ENCODE measurements around the gene FSTL4. TPM values are rescaled to one million over a fixed set of nuclear protein-coding genes. Genes with fewer than 3 reads are reported as not detected.

The FSTL4 gene
- total and polyA plus RNA-seq, 2 of the 4 experiments (the other 2 are of a cell fraction) = 0.18 TPM; not detected in 1

DNA sequence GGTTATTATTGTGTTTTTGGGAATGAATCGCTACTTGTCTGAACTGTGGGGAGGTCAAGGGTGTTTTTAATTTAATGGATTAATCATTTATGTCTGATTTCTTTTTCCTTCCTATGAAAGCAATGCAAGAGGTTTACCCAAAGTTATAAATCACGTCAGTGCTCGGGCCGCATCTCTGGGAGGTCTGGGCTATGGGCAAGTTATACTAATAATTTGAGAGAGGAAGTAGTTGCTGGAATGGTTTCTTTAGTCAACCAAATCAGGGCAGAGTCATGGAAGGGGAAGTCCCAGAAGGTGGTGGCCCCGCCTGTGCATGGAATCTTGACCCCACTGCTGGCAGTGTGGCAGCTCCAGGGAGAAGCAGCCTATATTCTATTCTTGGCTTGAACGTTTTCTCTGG is 380.3 kb downstream of the FSTL4 start:
- dilution Hi-C loops (cut with HindIII; ENCODE audit: low sequenced_read_pairs, unreplicated experiment) (no loop called here), in situ Hi-C loops (cut with MboI; ENCODE audit: low sequenced_read_pairs) (no loop called here), intact Hi-C loops (cut with micrococcal nuclease) (no loop called here)
- ChIA-PET CTCF (no interaction called here), POLR2A (ENCODE audit: unreplicated experiment) (no interaction called here)
- no peak for DNase-seq
- H4K8ac ChIP-seq (ENCODE audit: low read depth in 2 of 2, low read length in 2 of 2) = no peak overlapping the region
- H3K27me3 ChIP-seq (ENCODE audit: control insufficient read depth, insufficient read depth, low read length) = no peaks in the 10 kb centered on the region
- no TSS peak for BruUV-seq (replicated peaks)
- H2BK15ac ChIP-seq (ENCODE audit: low read depth, low read length) = no peak overlapping the region
- H3K4me3 ChIP-seq (ENCODE audit: insufficient read depth, low read depth, low read length) = no peak overlapping the region
- no peak overlapping the region for H3K18ac ChIP-seq (ENCODE audit: low read depth, low read length)
- peaks cover 5% of the 10 kb centered on the region; the same call in 1 of the 2 replicates for H3K4me1 ChIP-seq (ENCODE audit: control insufficient read depth, insufficient read depth, low read length)
- no peaks in the 10 kb centered on the region for H3K79me1 ChIP-seq (ENCODE audit: low read depth in 1 of 2, low read length in 2 of 2)
- no peak for ATAC-seq (ENCODE audit: low read depth)
- no peak overlapping the region for H4K91ac ChIP-seq (ENCODE audit: insufficient read depth, low read depth, low read length)
- H2AK9ac ChIP-seq (replicated peaks; ENCODE audit: low read depth, low read length, poor library complexity) = no peak overlapping the region
- WGBS, 2 experiments (ENCODE audit: extremely low coverage in 2 of 2, insufficient read length in 1 of 2) = 100% methylated on average over 1 of the region's 6 CpGs; no CpG with 5 or more reads in 1 of the 2 experiments
- no peak overlapping the region for H3K4me2 ChIP-seq (ENCODE audit: low read depth, low read length)
- H2BK20ac ChIP-seq (ENCODE audit: low read depth, low read length) = no peak overlapping the region
- H2AFZ ChIP-seq (replicated peaks; ENCODE audit: low read length, poor library complexity) = no peak overlapping the region
- TF ChIP-seq RFX5 (IDR thresholded peaks at IDR 0.05; ENCODE audit: low read depth, low read length) = no peak
- no peak for TF ChIP-seq CHD1 (IDR thresholded peaks at IDR 0.05; ENCODE audit: low read depth, low read length)
- no peak for TF ChIP-seq CEBPB (IDR thresholded peaks at IDR 0.05; ENCODE audit: low read depth, low read length)
- no peak for TF ChIP-seq MXI1 (IDR thresholded peaks at IDR 0.05; ENCODE audit: borderline replicate concordance, low read depth, low read length)
- no peak for TF ChIP-seq RCOR1 (IDR thresholded peaks at IDR 0.05; ENCODE audit: insufficient replicate concordance, low read length)
- TF ChIP-seq, protein P1, sequence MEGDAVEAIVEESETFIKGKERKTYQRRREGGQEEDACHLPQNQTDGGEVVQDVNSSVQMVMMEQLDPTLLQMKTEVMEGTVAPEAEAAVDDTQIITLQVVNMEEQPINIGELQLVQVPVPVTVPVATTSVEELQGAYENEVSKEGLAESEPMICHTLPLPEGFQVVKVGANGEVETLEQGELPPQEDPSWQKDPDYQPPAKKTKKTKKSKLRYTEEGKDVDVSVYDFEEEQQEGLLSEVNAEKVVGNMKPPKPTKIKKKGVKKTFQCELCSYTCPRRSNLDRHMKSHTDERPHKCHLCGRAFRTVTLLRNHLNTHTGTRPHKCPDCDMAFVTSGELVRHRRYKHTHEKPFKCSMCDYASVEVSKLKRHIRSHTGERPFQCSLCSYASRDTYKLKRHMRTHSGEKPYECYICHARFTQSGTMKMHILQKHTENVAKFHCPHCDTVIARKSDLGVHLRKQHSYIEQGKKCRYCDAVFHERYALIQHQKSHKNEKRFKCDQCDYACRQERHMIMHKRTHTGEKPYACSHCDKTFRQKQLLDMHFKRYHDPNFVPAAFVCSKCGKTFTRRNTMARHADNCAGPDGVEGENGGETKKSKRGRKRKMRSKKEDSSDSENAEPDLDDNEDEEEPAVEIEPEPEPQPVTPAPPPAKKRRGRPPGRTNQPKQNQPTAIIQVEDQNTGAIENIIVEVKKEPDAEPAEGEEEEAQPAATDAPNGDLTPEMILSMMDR (conservative IDR thresholded peaks at IDR 0.05; ENCODE audit: low read depth, low read length) = no peak
- TF ChIP-seq FOS (IDR thresholded peaks at IDR 0.05; ENCODE audit: low read depth, low read length) = no peak
- TF ChIP-seq USF2 (IDR thresholded peaks at IDR 0.05; ENCODE audit: low read depth, low read length) = no peak
- TF ChIP-seq MAZ (IDR thresholded peaks at IDR 0.05; ENCODE audit: borderline replicate concordance, low read depth, low read length) = no peak
- no peak for TF ChIP-seq POLR2A (IDR thresholded peaks at IDR 0.05; ENCODE audit: low read depth, low read length)
- no peak for TF ChIP-seq RAD21 (IDR thresholded peaks at IDR 0.05; ENCODE audit: low read length)
- TF ChIP-seq MAFK (IDR thresholded peaks at IDR 0.05; ENCODE audit: low read depth, low read length) = no peak
- TF ChIP-seq, protein P2, sequence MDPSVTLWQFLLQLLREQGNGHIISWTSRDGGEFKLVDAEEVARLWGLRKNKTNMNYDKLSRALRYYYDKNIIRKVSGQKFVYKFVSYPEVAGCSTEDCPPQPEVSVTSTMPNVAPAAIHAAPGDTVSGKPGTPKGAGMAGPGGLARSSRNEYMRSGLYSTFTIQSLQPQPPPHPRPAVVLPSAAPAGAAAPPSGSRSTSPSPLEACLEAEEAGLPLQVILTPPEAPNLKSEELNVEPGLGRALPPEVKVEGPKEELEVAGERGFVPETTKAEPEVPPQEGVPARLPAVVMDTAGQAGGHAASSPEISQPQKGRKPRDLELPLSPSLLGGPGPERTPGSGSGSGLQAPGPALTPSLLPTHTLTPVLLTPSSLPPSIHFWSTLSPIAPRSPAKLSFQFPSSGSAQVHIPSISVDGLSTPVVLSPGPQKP (IDR thresholded peaks at IDR 0.05; ENCODE audit: borderline replicate concordance, low read depth, low read length) = no peak
- no peak for TF ChIP-seq SMC3 (IDR thresholded peaks at IDR 0.05; ENCODE audit: low read depth, low read length)
- TF ChIP-seq NFE2L2 (IDR thresholded peaks at IDR 0.05; ENCODE audit: low read depth, low read length) = no peak
- TF ChIP-seq BHLHE40 (IDR thresholded peaks at IDR 0.05; ENCODE audit: low read depth, low read length) = no peak
- no peaks in the 10 kb centered on the region for H3K36me3 ChIP-seq (ENCODE audit: control insufficient read depth, insufficient read depth, low read length)
- H4K5ac ChIP-seq (ENCODE audit: low read depth, low read length) = no peak overlapping the region
- H3K14ac ChIP-seq (replicated peaks; ENCODE audit: low read depth, low read length) = no peak overlapping the region
- H3K23ac ChIP-seq (ENCODE audit: low read depth, low read length) = no peak overlapping the region
- H3K9me1 ChIP-seq (ENCODE audit: insufficient read depth, low read length) = no peaks in the 10 kb centered on the region; the same call in 1 of the 2 replicates
- no peak overlapping the region for H3K56ac ChIP-seq (ENCODE audit: extremely low read depth, insufficient read depth, low read length)
- H3K4ac ChIP-seq (ENCODE audit: low read depth, low read length) = no peak overlapping the region
- H2BK120ac ChIP-seq (ENCODE audit: low read depth, low read length) = no peak overlapping the region
- no peaks in the 10 kb centered on the region for H3K9me3 ChIP-seq (ENCODE audit: control insufficient read depth, insufficient read depth, low read length)
- H3K9ac ChIP-seq (ENCODE audit: low read depth, low read length) = no peak overlapping the region
- no peaks in the 10 kb centered on the region for H4K20me1 ChIP-seq (ENCODE audit: insufficient read depth, low read length)
- no peak overlapping the region for H2BK5ac ChIP-seq (ENCODE audit: low read depth, low read length, poor library complexity, severe bottlenecking)
- H2AK5ac ChIP-seq (ENCODE audit: low read depth, low read length) = no peak overlapping the region
- no peak overlapping the region for H3K27ac ChIP-seq (ENCODE audit: insufficient read depth, low read length)

Measured in IMR-90 (cell line).